Medulla oblongata (tissue), 1 donor: ENCODE data around the gene OSBPL3.
"Not testable (repeated sequence)": the region's sequence is repeated elsewhere in the genome, so short reads cannot be mapped to it uniquely, and the experiment has no call there.

Source experiments
- DNase-seq: peaks from one replicate; pipeline ENCODE4 v3.0.0-alpha.2; 2015; ENCODE audit errors: extremely low spot score

OSBPL3 gene

DNA sequence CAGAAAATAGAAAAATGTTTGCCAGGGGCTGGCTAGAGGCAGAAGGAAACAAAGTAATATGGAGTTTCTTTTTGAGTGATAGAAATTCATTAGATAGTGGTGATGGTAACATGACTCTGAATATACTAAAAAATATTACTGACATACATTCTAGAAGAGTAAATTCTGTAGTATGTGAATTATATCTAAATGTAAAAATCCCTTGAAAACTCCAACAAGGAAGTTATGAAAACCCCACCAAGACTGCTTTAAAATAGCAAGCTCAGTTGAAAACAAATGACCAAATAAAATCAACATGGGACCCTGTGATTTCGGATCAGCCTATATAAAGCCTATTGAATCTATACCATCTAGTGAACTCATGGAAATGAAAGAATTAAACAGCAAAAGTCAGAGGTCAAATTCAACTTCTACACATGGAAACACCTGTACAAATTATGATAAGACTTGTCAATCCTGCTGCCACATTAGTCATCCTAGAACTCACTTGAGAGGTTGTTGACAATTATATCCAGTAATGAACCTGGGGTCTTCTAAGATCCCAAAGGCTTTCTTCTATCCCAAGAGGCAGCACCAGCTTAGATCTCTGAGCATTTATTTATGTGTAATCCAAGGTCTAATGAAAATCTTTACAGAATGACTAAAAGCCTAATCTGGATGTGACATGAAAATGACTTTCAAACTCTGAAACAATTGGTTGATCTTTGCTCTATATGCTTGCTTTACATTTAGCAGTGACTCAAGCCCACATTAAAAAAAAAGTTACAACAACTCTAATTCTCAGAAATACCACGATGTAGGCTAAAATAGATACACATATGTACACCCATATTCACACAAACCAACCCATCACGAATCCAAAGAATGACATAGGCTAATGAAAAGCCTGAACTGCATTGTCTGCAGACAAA, 59.3 kb downstream of the OSBPL3 start:
- DNase-seq, result no peak

DNA sequence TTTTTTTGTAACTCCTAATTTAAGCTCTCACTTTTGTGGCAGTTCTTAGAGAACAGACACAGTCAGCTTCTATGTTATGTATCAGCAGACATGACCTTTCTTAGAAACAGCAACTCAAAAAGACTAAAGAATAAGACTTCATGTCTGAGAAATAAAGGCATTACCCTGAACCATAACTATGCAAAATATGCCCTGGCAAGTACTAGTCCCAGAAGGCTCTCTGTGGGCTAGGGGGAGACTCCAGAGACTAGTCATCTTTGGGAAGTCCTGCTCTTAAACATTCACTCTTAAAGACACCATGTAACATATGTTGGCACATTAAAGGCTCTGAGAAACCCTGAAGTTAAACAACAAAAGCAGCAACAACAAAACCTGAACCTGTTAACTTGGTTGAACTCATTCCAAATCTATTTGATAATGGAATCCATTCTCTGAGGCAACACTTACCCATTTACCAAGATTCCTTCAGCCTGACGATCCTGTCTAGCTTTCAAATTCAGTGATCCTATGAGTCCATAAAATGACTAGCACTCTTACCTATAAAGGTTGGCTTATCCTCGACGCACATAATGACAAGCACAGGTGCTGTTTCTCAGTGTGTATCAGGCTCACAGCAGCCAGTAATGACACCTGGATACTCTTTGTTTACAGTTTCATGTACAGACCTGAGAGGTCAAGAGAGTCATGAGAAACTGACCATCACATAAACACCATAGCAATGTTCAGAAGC, 62.3 kb downstream of the OSBPL3 start:
- no peak for DNase-seq

DNA sequence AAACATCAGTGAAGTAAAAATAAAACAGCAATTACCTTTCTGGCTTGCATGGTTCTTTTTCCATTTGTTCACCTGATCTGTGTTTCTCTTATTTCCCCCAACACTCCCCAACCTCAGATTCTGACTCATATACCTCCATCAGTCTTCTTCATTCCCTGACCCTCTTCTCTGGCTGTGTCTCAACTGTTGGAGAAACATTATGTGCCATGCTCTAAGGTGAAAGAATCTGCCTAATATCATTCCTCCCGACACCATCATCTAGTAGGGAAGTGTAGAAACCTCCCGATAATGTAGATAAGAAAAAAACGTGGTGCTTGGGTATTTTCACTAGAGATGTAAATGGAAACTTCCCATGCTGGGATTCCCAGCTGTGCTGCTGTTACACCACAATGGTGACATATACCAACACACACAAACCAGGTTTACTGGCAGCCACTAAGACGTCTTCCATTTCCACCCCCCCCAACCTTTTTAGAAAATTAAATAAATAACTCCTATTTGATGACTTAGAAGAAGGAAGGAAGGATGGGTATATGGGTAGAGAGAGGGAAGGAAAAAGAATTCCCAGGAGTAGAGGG, 63.4 kb downstream of the OSBPL3 start:
- no peak for DNase-seq

DNA sequence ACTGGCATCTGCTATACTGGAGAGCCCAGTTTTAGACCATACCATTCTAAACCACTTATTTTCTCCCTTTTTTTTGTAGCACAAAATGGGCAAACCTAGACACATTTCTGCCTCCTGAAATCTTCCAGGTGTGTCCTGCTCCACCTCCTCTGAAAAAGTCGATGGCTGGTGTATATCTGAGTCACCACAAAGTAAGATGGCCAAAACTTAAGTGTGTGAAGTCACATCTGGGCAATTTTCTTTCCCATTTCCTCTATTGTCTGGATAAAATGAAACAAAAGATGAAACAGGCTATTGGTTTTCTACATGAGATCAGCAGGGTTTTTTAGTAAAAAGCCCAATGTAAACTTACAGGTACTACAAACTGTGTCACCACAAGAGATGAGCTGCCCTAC, 65.5 kb downstream of the OSBPL3 start:
- DNase-seq, result no peak

DNA sequence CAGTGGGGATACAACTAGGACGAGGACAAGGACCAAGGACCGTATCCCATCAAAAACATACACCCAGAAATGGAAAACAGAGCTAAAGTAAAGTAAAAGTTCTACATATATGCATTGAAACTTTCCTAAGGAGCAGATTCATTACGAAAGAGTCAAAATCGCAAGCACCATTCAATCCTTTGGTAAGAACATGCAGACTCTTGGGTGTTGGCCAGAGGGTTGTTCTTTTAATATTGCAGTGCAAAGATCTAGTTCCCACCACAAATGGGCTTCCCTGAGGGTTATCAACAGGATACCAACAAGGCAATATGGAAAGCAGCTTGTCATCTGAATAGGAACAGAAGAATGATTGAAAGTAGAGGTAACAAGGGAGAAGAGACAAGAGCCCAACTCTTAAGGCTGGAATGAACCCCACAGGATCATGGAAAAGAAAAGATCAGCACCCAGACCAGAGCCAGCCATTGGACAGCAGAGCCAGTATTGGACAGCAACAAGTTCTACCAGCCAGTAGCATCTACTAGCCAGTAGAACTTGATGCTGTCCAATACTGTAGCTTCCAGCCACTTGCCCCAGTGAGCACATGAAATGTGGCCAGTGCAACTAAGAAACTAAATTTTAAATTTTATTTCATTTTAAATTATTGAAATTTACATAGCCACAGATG, 66.0 kb downstream of the OSBPL3 start:
- DNase-seq, result no peak

DNA sequence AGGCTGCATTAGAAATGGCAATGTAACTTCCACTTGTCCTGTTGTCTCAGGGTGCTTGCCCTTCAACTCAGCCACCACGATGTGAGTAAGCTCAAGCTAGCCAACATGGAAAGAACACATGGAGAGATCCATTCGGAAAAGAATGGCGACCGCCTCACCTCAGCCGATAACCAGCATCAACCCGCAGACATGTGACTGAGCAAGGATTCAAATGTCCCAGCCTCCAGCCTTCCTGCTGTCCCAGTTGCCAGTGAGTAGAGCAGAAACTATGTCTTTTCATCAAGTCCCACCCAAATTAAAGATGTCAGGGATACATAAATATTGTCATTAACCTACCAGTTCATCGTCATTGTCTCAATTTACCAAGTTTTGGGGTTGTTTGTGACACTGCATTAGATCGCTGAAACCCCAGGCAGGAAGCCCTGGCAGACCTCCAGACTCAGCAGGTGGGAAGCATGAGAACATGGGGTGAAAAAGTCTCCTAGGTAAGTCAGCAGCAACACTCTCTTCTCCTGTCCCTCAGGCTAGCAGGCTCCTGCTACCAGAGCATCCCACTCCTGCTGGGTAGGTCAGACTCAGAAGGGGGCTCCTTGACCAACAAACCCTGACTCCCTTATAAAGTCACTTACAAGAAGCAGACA, 67.0 kb downstream of the OSBPL3 start:
- no peak for DNase-seq

DNA sequence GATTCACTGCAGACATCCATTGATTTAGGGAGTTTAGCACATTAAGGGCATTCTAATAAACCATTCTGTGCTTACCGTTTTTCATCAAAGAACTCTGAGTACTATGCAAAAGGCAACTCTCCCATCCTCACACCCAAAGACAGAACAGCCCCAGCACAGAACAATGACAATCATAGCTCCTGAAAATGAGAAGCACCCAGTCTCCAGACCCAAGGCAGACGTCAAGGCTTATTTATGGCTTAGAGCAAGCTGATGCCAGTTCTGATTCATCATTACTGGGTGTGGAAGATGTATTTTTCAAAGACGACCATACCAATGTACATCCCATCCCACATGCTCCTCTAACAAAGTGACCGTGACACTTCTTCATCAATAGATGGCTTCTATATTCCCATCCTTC, 67.6 kb downstream of the OSBPL3 start:
- DNase-seq, result no peak

DNA sequence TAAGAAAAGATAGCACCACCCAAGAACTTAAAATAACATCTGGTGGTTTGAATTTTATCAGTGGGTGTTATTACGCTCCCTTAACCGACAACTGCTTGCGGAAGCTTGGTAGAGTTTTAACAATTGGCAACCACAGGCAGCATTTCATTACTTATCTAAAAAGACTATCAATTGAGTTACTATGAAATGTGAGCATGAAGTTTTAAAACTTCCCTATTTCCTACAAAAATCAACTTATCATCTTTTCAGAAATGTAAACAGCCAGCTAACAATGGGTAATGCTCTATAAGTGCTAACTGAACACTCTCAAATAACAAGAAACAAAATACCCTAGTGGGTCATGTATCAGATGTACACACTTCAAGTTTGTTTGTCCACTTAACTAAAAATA, 68.8 kb downstream of the OSBPL3 start:
- no peak for DNase-seq

DNA sequence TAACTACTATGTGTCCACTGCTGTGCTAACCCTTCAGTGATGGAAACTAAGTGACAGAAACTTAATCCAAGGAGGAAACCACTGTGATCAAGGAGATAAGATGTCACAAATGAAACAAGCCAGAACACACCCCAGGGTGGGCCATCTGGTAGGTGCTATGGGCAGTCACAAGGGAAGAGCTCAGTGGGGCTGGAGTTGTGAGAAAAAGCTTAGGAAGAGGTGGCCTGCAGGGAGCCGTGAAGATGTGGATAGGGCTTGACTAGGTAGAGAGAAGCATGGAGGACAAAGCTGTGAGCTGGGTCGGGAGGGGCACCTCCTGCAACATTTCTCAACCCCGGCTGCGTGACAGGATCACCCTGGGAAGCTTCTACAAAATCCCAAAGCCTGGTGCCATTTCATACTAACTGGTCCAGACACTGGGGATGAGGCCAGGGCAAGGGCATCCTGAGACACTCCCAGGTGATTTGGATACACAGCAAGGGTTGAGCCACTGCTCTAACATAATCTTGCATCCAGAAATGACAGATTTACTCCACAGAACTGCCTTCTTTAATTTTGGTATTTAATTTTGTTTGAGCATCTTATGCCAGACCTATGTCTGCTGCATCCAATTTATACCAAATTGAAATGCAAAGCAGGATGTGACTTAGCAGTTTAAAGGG, 69.3 kb downstream of the OSBPL3 start:
- no peak for DNase-seq

DNA sequence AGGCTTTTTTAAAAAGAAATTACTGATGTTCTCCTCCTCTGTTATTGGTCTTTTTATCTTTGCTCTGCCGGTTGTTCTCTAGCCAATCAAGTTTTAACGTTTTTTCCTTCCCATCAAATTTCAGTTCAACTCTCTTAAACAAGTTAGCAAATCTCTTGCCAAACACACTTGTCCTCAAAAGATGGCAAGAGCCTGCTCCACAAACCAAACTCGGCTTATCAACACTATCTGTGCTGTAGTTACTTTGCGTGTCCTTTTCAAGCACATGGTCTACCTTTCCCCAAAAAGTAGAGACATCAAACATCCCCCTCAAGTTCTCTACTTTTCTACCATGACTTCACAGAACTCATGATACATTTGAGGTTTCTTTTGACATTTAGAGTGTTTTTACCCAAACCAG, 71.3 kb downstream of the OSBPL3 start:
- no peak for DNase-seq

DNA sequence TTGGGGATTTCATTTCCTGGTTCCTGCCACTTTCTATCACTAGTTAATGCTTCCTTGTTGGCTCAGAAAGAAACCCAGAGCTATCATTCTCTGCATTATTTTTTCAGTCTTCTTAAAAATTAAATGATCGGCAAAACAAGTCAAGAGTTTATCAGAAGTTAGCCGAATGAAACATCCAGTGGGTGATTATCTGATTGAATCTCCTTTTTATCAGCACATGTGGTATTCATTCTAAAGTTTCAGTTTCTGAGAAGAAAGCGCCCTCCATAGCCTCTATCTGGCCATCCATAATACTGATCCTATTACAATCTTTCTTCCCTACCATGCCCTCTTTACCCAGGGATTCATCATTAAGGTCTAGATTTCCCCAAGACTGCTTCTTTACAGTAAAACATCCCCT, 71.8 kb downstream of the OSBPL3 start:
- DNase-seq, result no peak

DNA sequence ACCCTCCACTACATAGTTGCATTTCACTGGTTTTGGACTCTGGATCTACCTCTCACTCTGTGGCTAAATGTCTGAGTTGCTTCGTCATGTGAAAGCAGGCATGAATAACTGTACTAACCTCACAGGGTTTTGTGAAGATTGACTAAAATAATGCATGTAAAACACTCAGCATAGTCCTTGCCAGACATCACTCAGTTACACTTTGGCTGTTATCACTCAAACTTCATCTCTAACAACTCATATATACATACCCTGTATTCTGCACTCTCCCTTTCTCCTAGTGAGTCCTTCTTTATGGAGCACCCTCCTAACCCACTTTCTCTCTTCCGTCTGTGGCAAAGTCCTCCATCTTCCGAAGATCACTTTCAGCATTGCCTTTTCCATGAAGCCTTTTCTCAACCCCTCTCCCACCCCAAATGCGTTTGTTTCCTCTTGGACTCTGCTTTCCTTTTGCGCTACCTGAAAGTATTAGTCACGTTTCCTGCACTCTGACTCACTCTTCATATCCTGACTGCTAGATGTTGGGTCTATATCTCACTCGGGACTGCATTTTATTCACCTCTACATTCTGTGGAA, 72.6 kb downstream of the OSBPL3 start:
- no peak for DNase-seq

DNA sequence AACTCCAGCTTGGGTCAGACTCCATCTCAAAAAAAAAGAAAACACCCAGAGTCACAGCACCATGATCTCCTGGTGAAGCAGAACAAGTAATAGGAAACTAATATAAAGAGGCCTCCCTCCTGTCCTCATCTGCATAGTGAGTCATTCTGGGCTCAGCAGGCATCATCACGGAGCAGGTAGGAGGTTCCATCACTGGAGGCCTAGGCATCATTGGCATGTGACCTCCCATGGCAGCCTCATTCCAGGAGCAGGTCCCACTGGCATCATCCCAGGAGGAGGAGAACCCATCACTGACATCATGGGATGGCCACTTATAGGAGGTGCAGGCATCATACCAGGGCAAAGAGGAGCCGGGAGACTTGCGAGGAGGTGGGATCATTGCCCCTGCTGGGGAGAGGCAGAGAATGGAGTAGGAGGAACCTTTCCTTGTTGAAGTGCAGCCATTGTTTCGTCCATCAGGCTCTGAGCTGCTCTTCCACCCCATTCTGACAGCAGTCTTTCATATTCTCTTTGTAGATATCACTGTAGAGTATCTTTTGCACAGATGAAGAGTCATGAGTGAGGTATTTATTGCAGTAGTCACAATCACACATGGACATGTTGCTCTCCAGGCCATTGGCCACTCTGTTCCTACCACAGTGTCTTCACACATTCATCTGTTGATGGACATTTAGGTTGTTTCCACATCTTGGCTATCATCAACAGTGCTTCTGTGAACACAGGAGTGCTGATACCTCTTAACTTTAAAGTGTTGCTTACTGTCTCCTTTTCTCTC, 73.8 kb downstream of the OSBPL3 start:
- no peak for DNase-seq

DNA sequence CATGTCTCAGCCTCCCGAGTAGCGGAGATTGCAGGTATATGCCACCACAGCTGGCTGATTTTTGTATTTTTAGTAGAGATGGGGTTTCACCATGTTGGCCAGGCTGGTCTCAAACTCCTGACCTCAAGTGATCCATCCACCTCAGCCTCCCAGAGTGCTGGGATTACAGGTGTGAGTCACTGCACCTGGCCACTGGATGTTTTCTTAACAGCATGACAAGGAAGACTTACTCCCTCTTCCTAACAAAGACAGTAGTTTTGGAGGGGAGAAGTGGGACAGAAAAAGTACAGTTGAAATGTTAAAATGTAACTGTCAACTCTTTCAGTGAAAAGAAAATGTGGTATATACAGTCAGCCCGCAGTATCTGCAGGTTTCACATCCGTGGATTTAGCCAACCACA, 76.0 kb downstream of the OSBPL3 start:
- DNase-seq, result not testable (repeated sequence)

DNA sequence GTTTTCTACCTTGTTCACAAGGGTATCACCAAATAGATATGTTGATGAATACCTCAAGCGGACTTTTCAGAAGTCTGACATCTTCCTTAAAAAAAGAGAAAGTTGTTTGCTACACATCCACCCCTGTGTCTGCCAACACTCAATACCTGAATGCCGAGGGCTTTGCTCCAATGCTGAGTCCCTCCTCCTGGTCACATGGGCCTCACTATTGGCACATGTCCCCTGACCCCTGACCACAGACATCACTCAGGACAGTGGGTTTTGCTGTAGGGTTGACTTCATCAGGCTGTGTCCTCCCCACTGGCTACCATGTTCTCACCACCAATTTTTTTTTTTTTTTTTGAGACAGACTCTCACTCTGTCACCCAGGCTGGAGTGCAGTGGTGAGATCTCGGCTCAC, 76.4 kb downstream of the OSBPL3 start:
- no peak for DNase-seq

DNA sequence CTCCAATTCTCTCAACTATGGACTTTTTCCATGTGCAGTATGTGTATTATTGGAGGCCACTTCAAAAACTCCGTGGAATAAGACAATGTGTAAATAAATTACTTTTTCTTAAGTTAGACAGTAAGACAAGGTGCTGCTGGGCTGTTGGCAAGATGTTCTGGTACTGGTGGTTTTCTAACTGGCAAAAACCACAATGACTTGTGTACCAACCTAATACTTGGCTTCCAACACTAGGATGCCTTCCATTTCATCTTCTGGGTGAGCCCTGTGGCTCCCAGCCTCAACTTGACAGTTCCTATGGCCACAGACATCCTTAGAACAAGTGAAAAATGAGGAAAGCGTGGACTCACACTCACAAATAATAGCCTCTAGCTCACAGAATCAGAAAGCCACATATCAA, 77.0 kb downstream of the OSBPL3 start:
- DNase-seq, result no peak

DNA sequence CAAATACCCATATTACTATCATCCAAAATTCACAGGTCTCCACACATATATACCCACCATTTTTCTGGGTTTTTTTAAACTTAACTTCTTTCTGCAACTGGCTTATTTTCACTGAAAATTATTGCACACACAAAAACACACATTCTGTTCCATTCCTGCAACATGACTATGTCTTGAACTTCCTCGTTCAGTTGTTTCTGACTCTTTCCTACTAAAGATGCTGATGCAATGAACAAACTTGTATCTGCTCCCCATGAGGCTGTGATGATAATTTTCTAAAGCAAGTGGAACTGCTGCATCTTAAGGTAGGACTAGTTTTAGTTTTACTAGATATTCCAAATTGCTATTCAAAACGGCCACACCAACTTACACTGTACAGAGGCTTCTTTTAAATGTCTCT, 77.7 kb downstream of the OSBPL3 start:
- DNase-seq, result no peak

DNA sequence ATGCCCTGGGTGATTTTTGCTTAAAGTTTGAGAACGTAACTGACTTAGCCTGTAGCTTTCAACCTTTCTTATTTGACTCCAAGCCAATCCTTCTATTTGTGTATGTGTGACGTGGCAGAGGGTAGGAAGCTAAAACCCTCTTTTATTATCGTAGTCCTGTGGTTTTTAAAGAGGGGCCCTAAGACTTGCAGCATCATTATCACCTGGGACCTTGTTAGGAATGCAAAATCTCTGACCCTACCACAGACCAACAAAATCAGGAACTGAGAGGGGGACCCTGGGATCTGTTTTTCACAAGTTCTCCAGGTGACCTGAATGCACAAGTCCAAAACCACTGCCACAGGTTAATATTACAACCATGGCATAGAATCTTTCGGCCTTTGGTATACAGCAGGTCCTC, 80.1 kb downstream of the OSBPL3 start:
- DNase-seq, result no peak

DNA sequence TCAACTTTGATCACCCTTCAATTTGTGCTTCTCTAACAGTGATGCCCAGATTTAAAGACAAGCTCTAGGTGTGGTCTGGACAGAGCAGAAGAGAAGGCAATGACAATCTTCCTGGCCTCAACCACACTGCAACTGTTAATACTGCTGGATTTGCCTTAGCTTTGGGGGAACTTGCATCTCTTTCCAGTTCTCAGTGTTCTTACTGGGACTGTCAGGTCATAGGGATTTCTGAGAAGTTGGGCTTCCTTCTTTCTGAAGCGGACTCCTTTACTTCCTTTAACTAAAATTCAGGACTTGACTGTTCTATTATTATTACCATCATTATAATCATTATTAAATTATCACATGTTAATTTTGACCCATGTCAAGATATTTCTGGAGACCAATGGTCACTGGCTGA, 80.8 kb downstream of the OSBPL3 start:
- no peak for DNase-seq

DNA sequence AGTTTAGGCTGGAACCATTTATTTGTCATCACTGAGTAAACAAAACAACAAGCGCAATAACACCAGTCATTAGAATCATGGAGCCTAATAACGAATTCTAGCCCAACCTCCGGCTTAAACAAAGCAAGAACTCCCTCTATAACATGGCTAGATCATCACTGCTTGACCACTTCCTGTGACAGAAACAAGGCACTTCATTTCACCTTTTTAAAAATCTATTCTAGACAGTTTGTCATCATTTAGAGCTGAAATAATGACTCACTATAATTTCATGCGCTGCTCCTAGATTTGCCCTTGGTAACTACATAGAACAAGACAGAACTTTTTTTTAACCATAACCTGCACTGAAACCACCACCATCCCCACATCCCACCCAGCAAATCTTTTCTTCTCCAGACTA, 81.3 kb downstream of the OSBPL3 start:
- no peak for DNase-seq
